Brain microvascular endothelial cell (primary cell): ENCODE measurements around the gene ADGB.

Source experiments
- DNase-seq: peaks from one replicate; pipeline ENCODE4 v3.0.0-alpha.2; 2020
- H3K27ac ChIP-seq: fragments of 250-450 bp; sonication (Bioruptor Pico); 2 replicates; pipeline ENCODE4 v1.5.1; 2020; ENCODE audit warnings: mild to moderate bottlenecking, moderate library complexity
- H3K27me3 ChIP-seq: fragments of 250-450 bp; sonication (Bioruptor Pico); replicated peaks from 2 replicates; pipeline ENCODE4 v1.5.1; 2020; ENCODE audit warnings: mild to moderate bottlenecking
- H3K36me3 ChIP-seq: fragments of 250-450 bp; sonication (Bioruptor Pico); replicated peaks from 2 replicates; pipeline ENCODE4 v1.5.1; 2020; ENCODE audit warnings: mild to moderate bottlenecking
- H3K4me3 ChIP-seq: 2 replicates; pipeline ENCODE4 v1.5.1; 2011; ENCODE audit warnings: low read depth, mild to moderate bottlenecking, control low read depth, low read length, moderate library complexity
- CTCF ChIP-seq: IDR thresholded peaks from 2 replicates; pipeline ENCODE4 v1.5.1; 2011; ENCODE audit warnings: low read depth, mild to moderate bottlenecking, moderate library complexity, low read length, control low read depth, inconsistent platforms; ENCODE audit errors: missing control alignments
- in situ Hi-C: cut with HindIII; loops from 2 replicates; pipeline ENCODE4 v1.10.0; 2017; ENCODE audit warnings: low sequenced_read_pairs, low pct_ligation_motif_present

ADGB gene

GRCh38 chr6:146602526-146602925 is 3.8 kb downstream of the ADGB start:
- H3K36me3 ChIP-seq = no peaks in the 10 kb centered on the region
- in situ Hi-C loops = no loop called here
- H3K4me3 ChIP-seq = no peak overlapping the region
- no peak for DNase-seq
- H3K27ac ChIP-seq = no peak overlapping the region
- H3K27me3 ChIP-seq = no peaks in the 10 kb centered on the region
- TF ChIP-seq CTCF = no peak

- in situ Hi-C loops = no loop called here
- Histone ChIP-seq H3K27me3 (no peaks in the 10 kb centered on the region), H3K27ac (no peak overlapping the region), H3K4me3 (no peak overlapping the region), H3K36me3 (no peaks in the 10 kb centered on the region)
- DNase-seq = no peak
- no peak for TF ChIP-seq CTCF
These were observed 15.2 kb downstream of the ADGB start for GRCh38 chr6:146613947-146614346.

- DNase-seq = no peak
- Histone ChIP-seq H3K27me3 (no peaks in the 10 kb centered on the region), H3K36me3 (no peaks in the 10 kb centered on the region), H3K4me3 (no peak overlapping the region), H3K27ac (no peak overlapping the region)
- in situ Hi-C loops = no loop called here
- TF ChIP-seq CTCF = no peak
These were observed 21.9 kb downstream of the ADGB start for GRCh38 chr6:146620655-146621054.

- no peak overlapping the region for H3K4me3 ChIP-seq
- no peaks in the 10 kb centered on the region for H3K27me3 ChIP-seq
- H3K27ac ChIP-seq = no peak overlapping the region
- DNase-seq = no peak
- in situ Hi-C loops = no loop called here
- no peak for TF ChIP-seq CTCF
- no peaks in the 10 kb centered on the region for H3K36me3 ChIP-seq
These were observed 29.6 kb downstream of the ADGB start for GRCh38 chr6:146628350-146628749.

- Histone ChIP-seq H3K36me3 (no peaks in the 10 kb centered on the region), H3K4me3 (no peak overlapping the region), H3K27ac (no peak overlapping the region), H3K27me3 (no peaks in the 10 kb centered on the region)
- in situ Hi-C loops = no loop called here
- DNase-seq = no peak
- TF ChIP-seq CTCF = no peak
These were observed 35.2 kb downstream of the ADGB start for GRCh38 chr6:146634022-146634421.

GRCh38 chr6:146635165-146635564 is 36.4 kb downstream of the ADGB start:
- Histone ChIP-seq H3K27me3 (no peaks in the 10 kb centered on the region), H3K27ac (no peak overlapping the region), H3K36me3 (no peaks in the 10 kb centered on the region), H3K4me3 (no peak overlapping the region)
- DNase-seq = no peak
- no peak for TF ChIP-seq CTCF
- in situ Hi-C loops = no loop called here
